VCaP (cell line): ENCODE measurements around the gene BCL2L13.

Experiments used
- H3K27ac ChIP-seq: fragments of 450-650 bp; 2 replicates; pipeline ENCODE4 v1.5.1; 2017
- TF ChIP-seq, protein P1 (sequence below): fragments of 450-650 bp; conservative IDR thresholded peaks from 2 replicates; pipeline ENCODE4 v1.5.1; 2017; ENCODE audit warnings: mild to moderate bottlenecking, moderate library complexity

Gene BCL2L13, protein sequence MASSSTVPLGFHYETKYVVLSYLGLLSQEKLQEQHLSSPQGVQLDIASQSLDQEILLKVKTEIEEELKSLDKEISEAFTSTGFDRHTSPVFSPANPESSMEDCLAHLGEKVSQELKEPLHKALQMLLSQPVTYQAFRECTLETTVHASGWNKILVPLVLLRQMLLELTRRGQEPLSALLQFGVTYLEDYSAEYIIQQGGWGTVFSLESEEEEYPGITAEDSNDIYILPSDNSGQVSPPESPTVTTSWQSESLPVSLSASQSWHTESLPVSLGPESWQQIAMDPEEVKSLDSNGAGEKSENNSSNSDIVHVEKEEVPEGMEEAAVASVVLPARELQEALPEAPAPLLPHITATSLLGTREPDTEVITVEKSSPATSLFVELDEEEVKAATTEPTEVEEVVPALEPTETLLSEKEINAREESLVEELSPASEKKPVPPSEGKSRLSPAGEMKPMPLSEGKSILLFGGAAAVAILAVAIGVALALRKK

GRCh38 chr22:17638432-17639246, at the start of gene BCL2L13:
BCL2L13 (plus strand) TSS chr22:17638757; CDS start chr22:17655712, 16,955 bp downstream.
- TF ChIP-seq, protein P1, sequence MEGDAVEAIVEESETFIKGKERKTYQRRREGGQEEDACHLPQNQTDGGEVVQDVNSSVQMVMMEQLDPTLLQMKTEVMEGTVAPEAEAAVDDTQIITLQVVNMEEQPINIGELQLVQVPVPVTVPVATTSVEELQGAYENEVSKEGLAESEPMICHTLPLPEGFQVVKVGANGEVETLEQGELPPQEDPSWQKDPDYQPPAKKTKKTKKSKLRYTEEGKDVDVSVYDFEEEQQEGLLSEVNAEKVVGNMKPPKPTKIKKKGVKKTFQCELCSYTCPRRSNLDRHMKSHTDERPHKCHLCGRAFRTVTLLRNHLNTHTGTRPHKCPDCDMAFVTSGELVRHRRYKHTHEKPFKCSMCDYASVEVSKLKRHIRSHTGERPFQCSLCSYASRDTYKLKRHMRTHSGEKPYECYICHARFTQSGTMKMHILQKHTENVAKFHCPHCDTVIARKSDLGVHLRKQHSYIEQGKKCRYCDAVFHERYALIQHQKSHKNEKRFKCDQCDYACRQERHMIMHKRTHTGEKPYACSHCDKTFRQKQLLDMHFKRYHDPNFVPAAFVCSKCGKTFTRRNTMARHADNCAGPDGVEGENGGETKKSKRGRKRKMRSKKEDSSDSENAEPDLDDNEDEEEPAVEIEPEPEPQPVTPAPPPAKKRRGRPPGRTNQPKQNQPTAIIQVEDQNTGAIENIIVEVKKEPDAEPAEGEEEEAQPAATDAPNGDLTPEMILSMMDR = no peak; the same call in 1 of the 2 replicates
- peak within 1 kb of the TSS; percentile 100 for H3K27ac ChIP-seq

DNA sequence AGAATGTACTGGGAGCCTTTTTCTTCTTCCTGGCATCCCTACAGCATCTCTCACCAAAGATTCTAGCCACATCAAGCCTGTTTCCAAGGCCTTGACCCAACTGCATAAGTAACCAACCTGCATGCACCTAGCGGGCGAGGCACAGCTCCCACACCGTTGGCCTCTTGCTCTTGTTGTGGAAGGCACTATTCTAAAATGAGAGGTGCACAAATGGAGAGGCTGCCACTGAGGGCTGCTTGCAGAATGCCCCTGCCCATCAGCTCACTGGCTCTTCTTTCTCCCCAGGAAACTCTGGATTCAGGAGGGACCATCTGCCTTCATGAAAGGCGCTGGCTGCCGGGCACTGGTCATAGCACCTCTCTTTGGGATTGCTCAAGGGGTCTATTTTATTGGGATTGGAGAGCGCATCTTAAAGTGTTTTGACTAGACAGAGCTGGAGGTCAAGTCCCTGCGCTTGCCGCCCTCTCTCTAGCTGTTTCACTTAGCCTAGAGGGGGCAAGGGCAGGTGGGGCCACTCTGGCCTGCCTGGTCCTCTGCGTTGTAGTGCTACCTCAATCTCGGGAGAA, 48.7 kb upstream of the BCL2L13 start:
- TF ChIP-seq, protein P1 = no peak
- H3K27ac ChIP-seq = no peak overlapping the region

DNA sequence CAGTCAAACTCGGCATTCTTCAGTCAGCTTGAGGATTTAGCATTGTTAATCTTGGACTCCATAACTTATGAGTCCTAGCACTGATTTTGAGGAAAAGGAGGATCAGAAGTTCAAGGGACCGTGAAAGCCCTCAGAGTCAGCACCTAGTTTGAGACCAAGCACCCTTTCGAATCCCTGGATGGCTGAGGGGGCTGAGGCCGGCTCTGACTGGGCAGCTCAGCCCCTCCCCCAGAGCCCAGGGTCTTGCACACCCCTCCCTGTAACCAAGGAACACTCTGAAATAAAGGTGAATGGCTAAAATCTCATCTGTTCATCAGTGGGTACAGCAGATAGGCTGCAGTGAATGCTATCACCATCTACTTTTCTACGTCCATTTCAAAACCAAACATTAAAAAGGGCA, 48.0 kb upstream of the BCL2L13 start:
- no peak overlapping the region; the same call in 1 of the 2 replicates for H3K27ac ChIP-seq
- TF ChIP-seq, protein P1 = no peak

DNA sequence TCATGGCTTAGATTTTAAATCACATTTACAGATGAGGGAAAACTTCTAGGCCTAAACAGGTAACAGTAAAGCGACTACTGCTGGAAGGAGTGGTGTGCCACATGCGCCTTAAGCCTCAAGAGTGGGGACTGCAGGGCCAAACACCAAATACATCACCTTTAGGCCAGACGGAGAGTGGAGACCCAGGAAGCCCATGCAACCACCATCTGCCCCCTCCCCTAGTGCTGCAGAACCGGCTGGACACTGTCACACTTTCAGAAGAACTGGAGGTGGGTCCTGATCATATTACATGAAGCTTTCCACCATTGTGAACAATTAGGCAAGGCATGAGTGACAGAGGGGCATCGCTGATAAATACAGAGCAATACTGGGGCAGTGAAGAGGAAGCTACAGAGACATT, 46.4 kb upstream of the BCL2L13 start:
- TF ChIP-seq, protein P1 = no peak
- peak overlapping the region; percentile 26; the same call in 1 of the 2 replicates for H3K27ac ChIP-seq

GRCh38 chr22:17596226-17596625, 42.3 kb upstream of the BCL2L13 start:
- H3K27ac ChIP-seq = no peak overlapping the region
- TF ChIP-seq, protein P1 = no peak

DNA sequence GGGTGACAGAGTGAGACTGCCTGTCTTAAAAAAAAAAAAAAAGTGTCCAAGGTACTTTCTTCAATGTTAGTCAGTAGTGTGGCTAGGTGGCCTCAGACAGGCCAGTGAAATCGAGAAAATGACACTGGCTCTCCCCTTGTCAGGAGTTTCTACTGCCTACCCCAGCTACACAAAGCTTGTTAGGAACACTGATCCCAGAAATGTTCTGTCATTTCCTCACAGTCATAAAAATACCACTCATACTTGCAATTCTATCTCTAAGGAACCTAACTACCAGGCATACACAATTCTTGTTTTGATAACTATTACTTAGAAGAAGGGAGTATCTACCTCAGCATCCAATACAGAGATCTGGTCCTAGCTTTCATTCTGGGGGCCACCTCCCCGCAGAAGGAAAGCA, 41.3 kb upstream of the BCL2L13 start:
- H3K27ac ChIP-seq = peak overlapping the region; percentile 95; the same call in 1 of the 2 replicates
- TF ChIP-seq, protein P1 = no peak

GRCh38 chr22:17598318-17598717, 40.2 kb upstream of the BCL2L13 start:
- peak overlapping the region; percentile 95; the same call in 1 of the 2 replicates for H3K27ac ChIP-seq
- TF ChIP-seq, protein P1 = no peak
